Inferior parietal cortex (tissue), 1 donor: Measurements from ENCODE around the gene GPALPP1.
A peak's percentile ranks its signal among the peaks of the same experiment; 100 is the strongest.
"Not testable (repeated sequence)": the region's sequence is repeated elsewhere in the genome, so short reads cannot be mapped to it uniquely, and the experiment has no call there.

ENCODE experiments used
- DNase-seq: peaks from one replicate; pipeline ENCODE4 v3.0.0-alpha.2; 2016; ENCODE audit errors: extremely low spot score

Gene GPALPP1

GRCh38 chr13:45004096-45004495 is 14.8 kb downstream of the GPALPP1 start:
- DNase-seq, result no peak

- DNase-seq, result no peak
These were observed 17.9 kb downstream of the GPALPP1 start for GRCh38 chr13:45007225-45007624.

DNA sequence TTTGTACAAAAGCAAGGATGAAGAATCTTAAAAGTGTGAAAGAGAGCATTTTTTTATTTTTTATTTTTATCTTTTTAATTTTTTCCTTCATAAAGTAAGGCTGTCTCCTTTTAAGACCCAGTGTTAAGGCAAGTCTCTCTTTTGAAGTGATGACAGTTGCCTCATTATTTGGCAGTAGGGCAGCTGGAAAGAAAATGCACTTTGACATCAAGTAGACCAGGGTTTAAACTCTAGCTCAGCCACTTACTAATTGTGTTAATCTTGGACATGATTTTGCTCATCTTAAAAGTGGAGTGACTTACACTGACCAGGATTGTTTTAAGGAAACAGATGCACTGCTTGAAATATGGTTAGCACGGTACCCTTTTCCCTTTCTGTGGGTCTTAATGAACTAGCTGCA is 18.5 kb downstream of the GPALPP1 start:
- DNase-seq, result no peak

GRCh38 chr13:45011198-45011597 is 21.9 kb downstream of the GPALPP1 start:
- no peak for DNase-seq

DNA sequence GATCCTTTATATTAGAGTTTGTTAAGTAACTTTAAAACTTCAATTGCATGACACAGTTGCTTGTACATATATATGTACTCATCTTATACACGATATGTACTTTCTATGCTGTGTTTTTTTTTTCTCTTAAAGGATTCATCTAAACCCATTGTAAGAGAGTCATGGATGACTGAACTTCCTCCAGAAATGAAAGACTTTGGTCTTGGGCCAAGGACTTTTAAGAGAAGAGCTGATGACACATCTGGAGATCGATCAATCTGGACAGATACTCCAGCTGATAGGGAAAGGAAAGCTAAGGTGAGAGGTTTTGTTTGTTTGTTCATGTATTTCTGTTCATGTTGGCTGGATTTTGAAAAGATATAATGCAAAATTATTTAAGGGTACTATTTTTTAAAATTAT is 26.0 kb downstream of the GPALPP1 start:
- no peak for DNase-seq

DNA sequence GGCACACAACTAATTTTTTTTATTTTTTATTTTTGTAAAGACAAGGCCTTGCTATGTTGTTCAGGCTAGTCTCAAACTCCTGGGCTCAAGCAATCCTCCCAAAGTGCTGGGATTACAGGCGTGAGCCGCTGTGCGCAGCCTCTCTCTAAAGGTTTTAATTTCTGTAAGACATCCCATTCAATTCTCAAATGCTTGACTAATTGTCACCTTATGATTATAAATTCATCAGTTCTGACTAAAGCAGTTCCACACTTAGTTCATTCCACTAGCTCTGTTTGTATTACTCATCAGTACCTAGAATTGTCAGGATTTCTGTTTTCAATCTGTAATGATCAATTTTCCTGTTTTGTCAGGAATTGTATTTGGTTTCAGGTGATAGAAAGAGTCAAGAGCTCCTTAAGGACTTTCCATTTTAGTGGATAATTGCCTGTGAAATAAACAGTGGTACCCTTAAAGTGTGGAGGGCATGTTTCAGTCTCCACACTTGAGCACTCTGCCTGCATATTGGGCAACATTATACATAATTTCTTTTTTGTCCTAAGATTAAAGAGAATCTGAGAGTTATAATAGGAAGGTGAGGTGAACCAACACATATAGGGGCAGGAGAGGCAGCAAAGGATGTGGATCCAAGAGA is 27.6 kb downstream of the GPALPP1 start:
- no peak for DNase-seq

- not testable (repeated sequence) for DNase-seq
These were observed 30.6 kb downstream of the GPALPP1 start for GRCh38 chr13:45019981-45020380.

- no peak for DNase-seq
These were observed 31.9 kb downstream of the GPALPP1 start for GRCh38 chr13:45021250-45021649.

GRCh38 chr13:45024847-45025246 is 35.5 kb downstream of the GPALPP1 start:
- no peak for DNase-seq

DNA sequence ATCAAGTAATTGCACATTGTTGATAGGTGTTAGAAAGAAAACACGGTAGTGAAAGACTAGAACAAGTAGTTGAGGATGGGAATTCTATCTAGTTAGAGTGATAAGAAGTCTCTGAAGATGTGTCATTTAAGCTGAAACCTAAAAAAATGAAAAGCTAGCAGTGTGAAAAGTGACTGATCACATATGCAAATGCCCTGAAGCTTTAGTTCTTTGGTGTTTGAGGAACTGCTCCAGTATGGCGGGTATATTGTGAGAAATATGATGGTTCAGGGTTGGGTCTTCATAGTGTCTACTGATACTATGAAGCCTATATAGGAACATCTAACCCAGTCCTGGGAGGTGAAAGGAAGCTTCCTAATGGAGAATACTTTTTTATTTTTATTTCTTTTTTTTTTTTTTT is 45.0 kb downstream of the GPALPP1 start:
- DNase-seq, result no peak

DNA sequence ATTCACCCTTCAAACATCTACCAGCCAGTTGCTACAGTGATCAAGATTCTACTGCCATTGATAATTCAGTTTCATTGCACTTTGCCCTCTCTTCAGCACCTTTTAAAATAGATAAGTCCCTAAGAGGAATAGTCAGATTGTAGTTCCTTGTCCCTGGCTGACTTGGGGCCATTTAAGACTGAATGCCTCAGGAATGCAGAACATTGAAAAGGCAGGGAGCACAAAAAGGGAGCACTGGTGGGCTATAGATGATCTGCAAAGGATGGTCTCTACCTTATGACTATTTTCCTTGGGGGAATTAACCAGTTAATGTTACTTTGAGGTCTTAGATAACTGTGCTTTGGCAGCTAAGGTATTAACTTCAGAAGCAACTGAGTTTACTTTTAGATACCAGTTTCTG is 46.9 kb downstream of the GPALPP1 start:
- no peak for DNase-seq

DNA sequence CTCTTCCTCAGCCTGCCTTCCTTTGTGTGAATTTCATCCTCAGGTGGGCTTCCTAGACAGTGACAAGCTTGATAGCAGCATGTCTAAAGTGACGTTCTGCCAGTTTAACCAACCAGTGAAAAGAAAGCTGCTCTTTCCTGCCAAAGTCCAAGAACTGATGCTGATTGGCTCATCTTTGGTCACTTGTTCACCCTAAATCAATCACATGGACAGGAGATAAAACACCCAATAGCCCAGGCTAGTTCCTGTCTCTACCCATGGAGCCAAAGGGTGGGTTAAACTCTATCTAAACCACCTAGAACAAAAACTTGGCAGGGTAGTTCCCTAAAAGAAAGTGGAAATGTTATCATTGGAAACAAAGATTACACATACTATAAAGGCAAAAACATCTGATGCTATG is 50.8 kb downstream of the GPALPP1 start:
- no peak for DNase-seq

DNA sequence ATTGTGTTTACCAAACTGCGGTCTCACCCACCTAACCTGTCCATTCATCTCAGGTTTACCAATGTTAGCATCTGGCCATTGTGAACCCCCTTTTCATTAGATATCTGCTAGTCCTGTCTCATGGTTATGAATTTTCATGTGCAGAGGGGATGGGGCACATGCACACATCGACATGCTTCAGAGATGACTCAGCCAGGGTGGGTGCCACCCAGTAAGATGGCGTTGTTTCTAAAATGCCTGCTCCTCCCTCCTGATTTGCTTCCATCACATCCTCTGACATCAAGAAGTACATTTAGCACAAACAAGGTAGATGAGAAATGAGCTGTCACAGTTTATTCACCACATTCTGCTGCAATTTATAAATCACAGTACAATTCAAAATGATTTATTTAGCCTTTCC is 51.3 kb downstream of the GPALPP1 start:
- no peak for DNase-seq

- DNase-seq, result no peak
These were observed 53.2 kb downstream of the GPALPP1 start for GRCh38 chr13:45042539-45042938.

DNA sequence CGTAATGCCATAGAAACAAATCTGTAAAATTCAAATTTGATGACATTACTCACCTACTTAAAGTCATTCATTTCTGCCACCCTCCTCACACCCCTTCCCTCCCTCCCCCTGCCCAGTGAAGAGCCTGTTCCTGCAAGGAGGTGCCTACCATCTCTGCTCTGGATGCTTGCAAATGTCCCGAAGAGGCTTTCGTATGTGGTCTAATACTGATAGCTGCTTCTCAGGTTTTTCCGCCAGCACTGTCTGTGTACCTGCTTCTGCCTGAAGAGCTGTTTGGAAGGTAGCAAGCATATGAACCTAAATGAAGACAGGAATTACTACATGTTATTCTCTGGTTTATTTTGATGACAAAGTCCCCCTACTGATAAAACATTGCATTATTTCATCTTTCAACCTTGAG is 57.1 kb downstream of the GPALPP1 start:
- no peak for DNase-seq

DNA sequence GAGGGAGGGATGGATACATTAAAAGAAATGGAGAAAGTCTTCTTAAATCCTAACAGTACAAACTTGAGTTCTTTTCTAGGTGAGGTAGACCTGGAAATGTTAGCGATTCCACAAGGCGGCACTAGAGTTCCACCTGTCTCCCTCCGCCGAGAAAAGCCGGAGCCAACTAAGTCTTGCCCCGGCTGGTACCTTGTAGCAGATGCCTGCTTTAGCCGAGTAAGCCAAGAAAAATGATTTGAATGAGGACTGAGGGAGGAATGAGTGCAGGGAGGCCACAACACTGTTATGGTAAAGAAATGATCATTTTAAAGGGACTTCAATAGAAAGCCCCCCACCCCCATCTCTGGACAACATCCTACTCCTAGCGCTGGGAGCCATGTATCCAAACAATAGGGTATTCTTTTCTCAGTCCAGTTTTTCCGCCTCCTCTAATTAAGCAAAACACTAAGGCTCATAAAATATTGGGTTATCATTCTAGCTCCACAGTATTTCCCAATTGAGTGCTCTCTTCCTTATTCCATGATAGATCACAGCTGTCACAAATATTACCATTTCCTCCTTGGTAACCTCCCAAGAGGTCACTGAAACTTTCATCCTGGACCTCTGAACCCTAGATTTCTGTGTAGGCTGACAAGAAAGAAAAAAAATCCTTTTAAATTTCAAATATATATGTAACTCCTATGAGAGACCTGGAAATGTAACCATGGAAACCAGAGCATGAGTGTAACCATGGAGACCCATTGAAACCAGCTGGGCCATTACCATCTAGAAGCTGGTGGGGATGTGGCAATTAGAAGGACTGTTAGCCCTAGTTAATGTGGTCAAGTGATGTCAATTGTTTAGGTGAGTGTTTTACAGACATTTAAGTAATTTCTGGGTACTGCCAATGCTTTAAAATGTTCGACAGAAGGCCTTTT is 58.3 kb downstream of the GPALPP1 start:
- peak; percentile 94 for DNase-seq

DNA sequence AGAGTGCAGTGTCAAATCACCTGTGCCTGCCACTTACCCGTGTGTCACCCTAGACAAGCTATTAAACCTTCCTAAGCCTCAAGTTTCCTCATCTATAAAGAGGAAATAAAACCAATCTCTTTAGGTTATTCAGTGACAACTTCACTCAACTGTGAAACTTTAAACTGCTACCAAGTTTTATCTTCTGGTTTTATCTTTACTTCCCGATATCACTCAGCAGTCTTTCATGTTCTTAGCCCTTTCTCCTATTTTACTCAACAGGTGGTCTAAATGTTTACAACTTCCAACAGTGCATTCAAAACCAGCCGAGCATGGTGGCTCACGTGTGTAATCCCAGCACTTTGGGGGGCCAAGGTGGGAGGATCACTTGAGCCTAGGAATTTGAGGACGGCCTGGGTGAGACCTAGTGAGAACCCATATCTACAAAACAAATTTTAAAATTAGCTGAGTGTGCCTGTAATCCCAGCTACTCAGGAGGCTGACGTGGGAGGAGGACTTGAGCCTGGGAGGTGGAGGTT is 59.6 kb downstream of the GPALPP1 start:
- no peak for DNase-seq

- no peak for DNase-seq
These were observed 60.1 kb downstream of the GPALPP1 start for GRCh38 chr13:45049478-45049877.

DNA sequence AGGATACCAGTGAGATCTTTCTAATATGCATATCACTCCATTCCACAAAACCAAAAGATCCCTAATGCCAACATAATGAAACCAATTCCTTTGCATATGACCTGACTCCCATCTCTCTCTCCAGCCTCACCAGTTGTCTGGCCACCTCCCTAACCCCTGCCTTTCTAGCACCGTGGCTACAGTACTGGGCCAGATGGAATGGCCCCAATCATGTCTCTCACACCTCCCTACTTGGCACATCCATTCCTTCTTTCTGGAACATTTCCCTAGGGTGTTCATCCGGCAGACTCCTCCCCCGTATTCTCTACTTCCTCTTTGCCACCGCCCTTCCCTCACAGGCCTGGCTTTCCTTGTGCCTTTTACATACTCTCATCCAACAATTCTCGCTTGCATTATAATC is 62.0 kb downstream of the GPALPP1 start:
- no peak for DNase-seq

DNA sequence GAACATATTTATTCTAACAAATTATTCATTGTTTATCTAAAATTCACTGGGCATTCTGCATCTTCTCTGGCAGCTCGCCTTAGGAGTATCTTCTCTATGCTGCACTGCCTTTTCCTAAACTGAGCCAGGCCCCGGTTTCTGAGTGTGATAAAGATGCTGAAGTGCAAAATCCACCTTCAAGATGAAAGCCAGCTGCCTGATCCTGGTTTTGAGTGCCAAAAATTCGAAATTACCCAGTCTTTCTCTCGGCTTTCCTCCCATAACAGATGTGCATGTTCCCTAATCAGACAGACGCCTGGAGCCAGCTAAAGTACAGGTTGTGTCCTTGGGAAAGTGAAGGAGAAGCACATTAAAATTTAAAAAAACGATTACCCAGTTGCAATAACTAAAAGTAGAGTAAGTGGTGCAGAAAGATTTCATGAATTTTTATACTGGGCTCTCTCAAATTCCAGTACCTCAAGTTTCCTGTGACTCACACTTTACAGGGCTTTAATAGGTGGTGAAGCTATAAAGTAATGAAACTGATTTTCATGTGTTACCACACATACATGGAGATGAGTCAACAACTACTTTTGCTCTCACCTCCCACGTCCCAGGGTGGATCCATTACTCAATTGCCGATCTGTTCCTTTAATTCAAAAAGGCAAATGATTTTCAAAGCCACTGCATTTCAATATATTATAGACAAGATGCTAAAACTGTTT is 66.0 kb downstream of the GPALPP1 start:
- peak; percentile 55 for DNase-seq

DNA sequence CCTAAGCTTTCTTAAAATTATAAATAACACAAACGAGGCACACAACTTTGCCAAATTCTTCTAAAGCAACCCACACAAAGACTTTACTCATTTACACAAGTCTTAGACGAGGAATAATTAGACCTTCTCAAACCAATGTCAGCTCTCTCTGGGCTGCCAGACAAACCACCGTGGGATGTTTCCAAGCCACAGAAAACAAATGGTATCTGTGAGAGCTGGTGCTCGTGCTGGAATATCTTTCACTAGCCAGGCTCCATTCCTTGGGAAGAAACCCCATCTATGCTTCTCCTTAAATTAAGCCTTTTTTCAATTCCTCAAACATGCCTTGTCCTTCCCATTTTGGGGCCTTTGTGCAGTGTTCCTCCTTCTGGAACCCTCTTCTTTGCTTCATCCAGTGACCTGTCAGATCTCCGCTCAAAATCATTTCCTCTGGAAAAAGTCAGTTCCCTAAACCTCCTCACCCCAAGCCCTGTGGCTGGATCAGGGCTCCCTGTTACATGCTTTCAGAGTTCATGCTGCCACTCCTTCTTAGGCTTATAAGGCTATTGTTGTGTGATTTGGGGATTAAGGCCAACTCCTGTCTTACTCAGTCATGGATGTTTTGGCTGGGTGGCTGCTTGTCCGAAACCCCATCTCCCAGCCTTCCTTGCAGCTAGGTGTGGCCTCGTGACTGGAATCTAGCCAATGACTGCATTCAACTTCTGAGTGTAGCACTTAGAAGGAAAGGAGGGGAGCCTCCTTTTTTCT is 66.7 kb downstream of the GPALPP1 start:
- peak; percentile 66 for DNase-seq

- no peak for DNase-seq
These were observed 70.7 kb downstream of the GPALPP1 start for GRCh38 chr13:45060062-45060461.
